ENCODE data around the gene TINAGL1. TPM values are rescaled to one million over a fixed set of nuclear protein-coding genes. Genes with fewer than 3 reads are reported as not detected.

TINAGL1 gene
- total and polyA plus RNA-seq, 8 donors = 10.1 to 47.3 (median 25.7) TPM

- intact Hi-C loops (cut with DNase I) = no loop called here
- Histone ChIP-seq H3K4me3 (no peak overlapping the region), H3K9me3 (no peaks in the 10 kb centered on the region), H3K27ac (no peak overlapping the region), H3K4me1 (no peaks in the 10 kb centered on the region), H3K36me3 (no peaks in the 10 kb centered on the region), H3K27me3 (peaks cover 0 to 2% (median 0%) of the 10 kb centered on the region in 4 donors)
- FAIRE-seq (no peak), DNase-seq (no peak), ATAC-seq (no peak)
- TF ChIP-seq, protein P1, sequence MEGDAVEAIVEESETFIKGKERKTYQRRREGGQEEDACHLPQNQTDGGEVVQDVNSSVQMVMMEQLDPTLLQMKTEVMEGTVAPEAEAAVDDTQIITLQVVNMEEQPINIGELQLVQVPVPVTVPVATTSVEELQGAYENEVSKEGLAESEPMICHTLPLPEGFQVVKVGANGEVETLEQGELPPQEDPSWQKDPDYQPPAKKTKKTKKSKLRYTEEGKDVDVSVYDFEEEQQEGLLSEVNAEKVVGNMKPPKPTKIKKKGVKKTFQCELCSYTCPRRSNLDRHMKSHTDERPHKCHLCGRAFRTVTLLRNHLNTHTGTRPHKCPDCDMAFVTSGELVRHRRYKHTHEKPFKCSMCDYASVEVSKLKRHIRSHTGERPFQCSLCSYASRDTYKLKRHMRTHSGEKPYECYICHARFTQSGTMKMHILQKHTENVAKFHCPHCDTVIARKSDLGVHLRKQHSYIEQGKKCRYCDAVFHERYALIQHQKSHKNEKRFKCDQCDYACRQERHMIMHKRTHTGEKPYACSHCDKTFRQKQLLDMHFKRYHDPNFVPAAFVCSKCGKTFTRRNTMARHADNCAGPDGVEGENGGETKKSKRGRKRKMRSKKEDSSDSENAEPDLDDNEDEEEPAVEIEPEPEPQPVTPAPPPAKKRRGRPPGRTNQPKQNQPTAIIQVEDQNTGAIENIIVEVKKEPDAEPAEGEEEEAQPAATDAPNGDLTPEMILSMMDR (IDR thresholded peaks at IDR 0.05) = no peak
- 69 to 78% methylated on average over 5 of the region's 5 CpGs for WGBS, 2 donors
Measured at GRCh38 chr1:31556481-31557006, 19.8 kb upstream of the TINAGL1 start.

- no peak overlapping the region for H3K27ac ChIP-seq
- H3K36me3 ChIP-seq = no peaks in the 10 kb centered on the region
- H3K4me3 ChIP-seq = no peak overlapping the region
- DNase-seq = no peak
- intact Hi-C loops (cut with DNase I) = loop anchor here in 1 of 3 donors (10.0 kb wide), 1 partner anchor 235 kb away; no protein-coding TSS in a partner anchor
- FAIRE-seq = no peak
- no peaks in the 10 kb centered on the region for H3K9me3 ChIP-seq
- TF ChIP-seq, protein P1 (IDR thresholded peaks at IDR 0.05) = no peak
- no peak for ATAC-seq
- no peaks in the 10 kb centered on the region for H3K4me1 ChIP-seq
- peaks cover 0 to 2% (median 0%) of the 10 kb centered on the region in 4 donors for H3K27me3 ChIP-seq
Measured at GRCh38 chr1:31559715-31560114, 16.6 kb upstream of the TINAGL1 start.

- no peak for DNase-seq
Measured at GRCh38 chr1:31560394-31560793, 15.9 kb upstream of the TINAGL1 start.

GRCh38 chr1:31562707-31563360, 13.5 kb upstream of the TINAGL1 start:
- H3K27me3 ChIP-seq = no peaks in the 10 kb centered on the region
- WGBS, 2 donors = 23 to 24% methylated on average over 3 of the region's 3 CpGs
- intact Hi-C loops (cut with DNase I) = loop anchor here in 1 of 3 donors (2.0 to 10.0 kb wide), 2 partner anchors 32 to 232 kb away; no protein-coding TSS in a partner anchor
- ATAC-seq (no peak), DNase-seq (no peak), FAIRE-seq (no peak)
- TF ChIP-seq, protein P1 (IDR thresholded peaks at IDR 0.05) = no peak
- H3K4me3 ChIP-seq = no peak overlapping the region
- H3K9me3 ChIP-seq = no peaks in the 10 kb centered on the region
- H3K27ac ChIP-seq = no peak overlapping the region
- no peaks in the 10 kb centered on the region for H3K36me3 ChIP-seq
- no peaks in the 10 kb centered on the region for H3K4me1 ChIP-seq

More at GRCh38 chr1:31560394-31560793, 15.9 kb upstream of the TINAGL1 start:
- H3K9me3 ChIP-seq = no peaks in the 10 kb centered on the region
- no peak for FAIRE-seq
- no peaks in the 10 kb centered on the region for H3K27me3 ChIP-seq
- ATAC-seq = no peak
- TF ChIP-seq, protein P1 (IDR thresholded peaks at IDR 0.05) = no peak
- WGBS, 2 donors = 48 to 55% methylated on average over 4 of the region's 4 CpGs
- no peaks in the 10 kb centered on the region for H3K36me3 ChIP-seq
- H3K4me3 ChIP-seq = no peak overlapping the region
- intact Hi-C loops (cut with DNase I) = loop anchor here in 1 of 3 donors (10.0 kb wide), 1 partner anchor 234 kb away; no protein-coding TSS in a partner anchor
- H3K27ac ChIP-seq = no peak overlapping the region
- H3K4me1 ChIP-seq = no peaks in the 10 kb centered on the region

DNA sequence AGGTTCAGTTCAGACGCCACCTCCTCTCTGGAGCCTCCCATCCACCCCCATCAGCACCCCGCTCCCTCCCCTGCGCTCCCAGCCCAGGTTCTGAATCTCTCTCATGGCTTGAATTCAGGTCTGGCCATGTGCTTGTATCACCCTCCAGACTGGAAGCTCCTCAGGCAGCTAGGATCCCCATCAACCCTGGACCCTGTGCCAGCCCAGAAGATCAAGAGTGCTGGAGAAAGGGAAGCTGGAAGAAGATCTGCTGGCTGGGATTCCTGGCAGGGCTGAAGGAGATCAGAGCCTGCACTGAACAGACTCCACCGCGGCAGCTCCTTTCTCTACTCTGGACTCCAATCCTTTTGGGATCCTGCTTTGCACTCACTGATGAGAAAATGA, 11.7 kb upstream of the TINAGL1 start:
- Histone ChIP-seq H3K36me3 (no peaks in the 10 kb centered on the region), H3K9me3 (no peaks in the 10 kb centered on the region), H3K27me3 (no peaks in the 10 kb centered on the region), H3K27ac (no peak overlapping the region), H3K4me1 (peaks cover 10 to 11% (median 11%) of the 10 kb centered on the region in 3 donors), H3K4me3 (no peak overlapping the region)
- intact Hi-C loops (cut with DNase I) = loop anchor here in 1 of 3 donors (10.0 kb wide), 1 partner anchor 230 kb away; no protein-coding TSS in a partner anchor
- TF ChIP-seq, protein P1 (IDR thresholded peaks at IDR 0.05) = no peak
- DNase-seq = peak in 1 of 6 donors; percentile 44
- ATAC-seq = no peak
- 70 to 83% methylated on average over 5 of the region's 5 CpGs for WGBS, 2 donors
- no peak for FAIRE-seq
